ENCODE results near the gene LINGO3.

LINGO3 gene

DNA sequence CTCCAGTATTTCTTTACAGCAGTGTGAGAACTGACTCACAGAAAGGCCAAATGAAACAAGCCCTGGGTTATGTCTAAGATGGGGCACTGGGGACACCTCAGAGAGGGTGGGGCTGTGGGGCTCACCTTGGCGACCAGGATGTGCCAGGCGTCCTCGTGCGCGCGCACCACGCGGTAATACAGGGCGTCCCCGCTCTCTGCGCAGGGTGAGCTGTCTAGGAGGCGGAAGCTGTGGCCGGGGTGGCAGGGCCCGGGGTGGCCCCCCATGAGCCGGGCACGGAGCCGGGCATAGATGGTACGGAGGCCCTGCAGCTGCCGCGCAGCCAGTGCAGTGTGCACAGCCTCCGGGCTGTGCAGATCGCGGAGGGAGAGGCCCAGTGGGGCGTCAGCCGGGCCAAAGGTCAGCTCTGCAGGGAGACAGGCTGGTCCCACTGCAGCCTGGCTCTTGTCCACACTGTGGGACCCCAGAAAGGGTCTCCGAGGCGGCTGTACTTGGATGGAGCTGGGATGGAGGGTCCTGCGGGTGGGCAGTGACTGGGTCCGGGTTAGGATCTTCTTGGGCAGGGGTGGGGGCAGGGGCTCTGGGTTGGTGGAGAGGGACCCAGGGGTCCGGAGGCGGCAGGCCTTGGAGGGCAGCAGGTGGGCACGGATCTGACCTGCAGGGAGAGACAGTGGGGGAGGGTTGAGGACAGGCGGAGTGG is 29.3 kb downstream of the LINGO3 start:
- FAIRE-seq = no peak

DNA sequence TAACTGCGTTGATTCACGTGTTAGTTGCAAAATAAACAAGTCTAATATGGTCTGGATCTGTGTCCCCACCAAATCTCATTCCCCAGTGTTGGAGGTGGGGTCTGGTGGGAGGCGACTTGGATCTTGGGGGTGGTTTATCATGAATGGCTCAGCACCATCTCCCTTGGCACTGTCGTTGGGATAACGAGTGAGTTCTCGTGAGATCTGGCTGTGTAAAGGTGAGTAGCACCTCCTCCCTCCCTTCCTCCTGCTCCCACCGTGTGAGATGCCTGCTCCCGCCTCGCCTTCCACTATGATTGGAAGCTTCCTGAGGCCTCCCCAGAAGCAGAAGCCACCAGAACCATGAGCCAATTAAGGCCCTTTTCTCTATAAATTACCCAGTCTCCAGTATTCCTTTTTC is 30.8 kb downstream of the LINGO3 start:
- FAIRE-seq = no peak

DNA sequence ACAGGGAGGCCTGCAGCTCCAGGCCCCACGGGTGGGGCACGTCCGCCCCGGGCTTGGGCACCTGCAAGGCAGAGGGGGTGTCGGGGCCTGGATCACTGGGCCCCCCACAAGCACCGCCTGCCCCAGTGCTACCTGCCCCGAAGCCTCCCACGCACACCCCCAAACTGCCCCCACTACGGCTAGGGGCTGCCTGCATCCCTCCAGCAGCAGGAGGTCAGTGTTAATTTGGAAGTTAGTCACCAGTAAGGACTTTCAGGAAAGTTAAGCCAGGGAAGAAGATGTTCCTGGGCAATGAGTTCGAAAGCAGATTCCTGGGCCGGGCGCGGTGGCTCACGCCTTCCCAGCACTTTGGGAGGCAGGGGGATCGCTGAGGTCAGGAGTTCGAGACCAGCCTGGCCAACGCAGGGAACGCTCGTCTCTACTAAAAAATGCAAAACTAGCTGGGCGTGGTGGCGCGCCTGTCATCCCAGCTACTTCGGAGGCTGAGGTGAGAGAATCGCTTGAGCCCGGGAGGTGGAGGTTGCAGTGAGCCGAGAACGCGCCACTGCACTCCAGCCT is 31.4 kb downstream of the LINGO3 start:
- FAIRE-seq = no peak

DNA sequence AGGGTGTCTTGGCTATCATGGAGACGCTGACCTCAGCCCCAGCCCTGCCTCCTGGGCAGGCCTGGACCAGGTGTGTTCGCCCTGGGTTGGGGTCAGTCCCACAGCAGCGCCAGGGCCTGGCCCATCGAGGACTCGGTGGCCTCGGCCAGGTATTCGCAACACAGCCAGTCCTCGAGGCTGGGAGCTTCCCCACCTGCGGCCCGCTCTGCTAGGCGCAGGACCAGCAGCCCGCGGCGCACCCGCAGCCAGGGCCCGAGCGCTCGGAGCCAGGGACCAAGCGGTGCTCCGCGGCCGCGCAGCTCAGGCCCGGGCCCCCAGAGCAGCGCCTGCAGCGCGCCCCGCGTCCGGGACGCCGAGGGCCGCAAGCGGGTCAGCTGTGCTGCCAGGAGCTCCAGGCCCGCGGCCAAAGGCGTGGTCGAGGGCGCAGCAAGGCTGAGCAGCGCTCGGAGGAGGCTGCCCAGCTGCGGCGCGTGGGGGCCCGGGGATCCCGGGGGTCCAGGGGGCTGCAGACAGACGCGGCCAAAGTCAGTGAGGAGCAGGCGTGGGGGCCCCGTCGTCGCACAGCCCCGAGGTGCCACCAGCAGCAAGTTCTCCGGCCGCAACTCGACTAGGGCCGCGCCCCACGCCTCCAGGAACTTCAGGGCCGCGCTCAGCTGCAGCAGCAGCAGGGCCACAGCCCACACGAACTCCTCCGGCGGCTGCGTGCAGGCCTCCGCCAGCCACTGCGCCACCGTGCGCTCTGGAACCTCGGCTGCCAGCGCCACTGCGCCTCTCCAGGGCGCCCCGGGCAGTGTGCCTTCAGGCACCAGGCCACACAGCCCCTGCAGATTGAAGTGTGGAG is 32.1 kb downstream of the LINGO3 start:
- no peak for FAIRE-seq

DNA sequence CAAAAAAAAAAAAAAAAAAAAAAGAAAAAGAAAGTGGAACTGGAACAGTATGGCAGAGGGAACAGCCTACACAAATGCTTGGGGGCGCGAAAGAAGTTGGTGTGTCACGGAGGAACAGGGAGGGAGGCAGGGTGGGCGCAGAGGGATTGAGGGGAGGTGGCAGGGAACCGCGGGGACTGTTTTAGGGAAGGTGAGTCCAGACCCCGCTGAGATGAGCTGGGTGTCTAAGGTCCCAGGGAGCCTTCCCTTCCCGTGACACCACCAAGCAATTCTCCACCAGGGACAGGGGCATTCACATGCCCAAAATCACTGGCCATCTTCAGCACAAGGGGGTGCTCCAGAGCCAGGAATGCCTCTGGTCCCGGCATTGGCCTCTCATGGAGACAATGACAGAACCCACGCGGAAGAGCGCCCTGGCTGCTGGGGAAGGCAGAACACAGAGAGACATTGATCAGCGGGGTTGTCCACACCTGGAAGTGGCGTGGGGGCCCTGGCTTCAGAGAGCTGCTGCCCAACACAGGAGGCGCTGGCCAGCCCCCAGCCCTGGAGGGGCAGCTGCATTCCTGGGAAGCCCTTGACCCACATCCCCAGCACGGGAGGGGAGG is 32.9 kb downstream of the LINGO3 start:
- no peak for FAIRE-seq

DNA sequence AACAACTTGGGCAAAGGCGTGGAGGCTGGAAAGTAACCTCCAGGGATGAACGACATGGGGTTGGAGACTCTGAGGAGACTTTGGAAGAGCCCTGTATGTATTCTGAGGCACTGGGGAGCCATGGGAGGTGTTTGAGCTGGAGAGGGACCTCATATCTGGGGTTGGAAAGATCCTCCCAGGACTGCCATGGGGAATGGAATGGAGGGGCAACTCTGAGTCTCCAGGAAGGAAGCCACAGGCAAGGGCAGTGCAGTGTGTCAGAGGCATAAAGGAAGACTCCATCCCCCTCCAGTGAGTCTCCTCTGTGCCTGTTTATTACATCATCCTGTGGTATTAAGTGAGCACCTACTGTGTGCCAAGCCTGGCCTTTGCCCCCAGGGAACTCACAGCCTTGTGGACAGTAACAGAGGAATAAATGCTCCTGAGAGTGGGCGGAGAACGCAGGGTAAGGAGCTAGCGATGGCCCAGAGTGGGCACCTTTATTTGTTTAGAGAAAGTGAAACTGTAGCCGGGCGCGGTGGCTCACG is 33.7 kb downstream of the LINGO3 start:
- no peak for FAIRE-seq

DNA sequence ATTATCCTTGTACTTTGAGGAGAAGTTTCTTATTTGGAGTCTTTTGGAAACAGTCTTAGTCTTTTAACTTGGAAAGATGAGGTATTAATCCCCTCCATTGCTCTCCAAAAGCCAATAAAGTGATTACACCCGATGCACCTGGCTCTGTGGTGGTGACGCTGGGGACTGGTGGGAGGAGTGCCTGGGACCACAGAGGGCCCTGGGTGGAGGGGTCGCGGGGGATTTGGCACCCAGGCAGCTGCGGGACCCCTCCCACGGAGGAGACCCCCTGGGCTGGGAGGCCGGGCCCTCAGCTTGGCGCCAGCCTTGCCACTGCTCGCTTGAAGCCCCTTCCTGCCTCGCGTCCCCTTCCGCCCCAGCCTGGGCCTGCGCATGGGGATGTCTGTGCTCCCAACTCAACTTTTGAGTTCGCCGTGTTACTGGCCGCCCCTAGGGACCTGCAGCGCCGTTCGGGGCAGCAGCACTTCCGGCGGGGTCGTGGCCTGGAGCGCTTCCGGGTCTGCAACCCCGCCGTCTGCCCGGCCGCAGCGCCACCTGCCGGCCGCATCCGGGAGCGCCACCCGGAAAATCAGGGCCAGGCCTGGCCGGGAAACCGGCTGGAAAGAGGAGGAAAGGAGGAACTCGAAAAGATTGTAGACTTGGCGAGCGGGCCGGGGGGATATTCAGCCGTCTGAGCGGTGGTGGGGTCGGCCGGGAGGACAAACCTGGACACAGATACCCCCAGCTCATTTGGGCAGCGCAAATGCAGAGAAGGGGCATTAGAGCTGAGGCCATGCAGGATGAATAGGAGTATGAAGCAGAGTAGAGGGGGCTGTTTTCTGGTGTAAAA is 34.4 kb downstream of the LINGO3 start:
- no peak for FAIRE-seq

DNA sequence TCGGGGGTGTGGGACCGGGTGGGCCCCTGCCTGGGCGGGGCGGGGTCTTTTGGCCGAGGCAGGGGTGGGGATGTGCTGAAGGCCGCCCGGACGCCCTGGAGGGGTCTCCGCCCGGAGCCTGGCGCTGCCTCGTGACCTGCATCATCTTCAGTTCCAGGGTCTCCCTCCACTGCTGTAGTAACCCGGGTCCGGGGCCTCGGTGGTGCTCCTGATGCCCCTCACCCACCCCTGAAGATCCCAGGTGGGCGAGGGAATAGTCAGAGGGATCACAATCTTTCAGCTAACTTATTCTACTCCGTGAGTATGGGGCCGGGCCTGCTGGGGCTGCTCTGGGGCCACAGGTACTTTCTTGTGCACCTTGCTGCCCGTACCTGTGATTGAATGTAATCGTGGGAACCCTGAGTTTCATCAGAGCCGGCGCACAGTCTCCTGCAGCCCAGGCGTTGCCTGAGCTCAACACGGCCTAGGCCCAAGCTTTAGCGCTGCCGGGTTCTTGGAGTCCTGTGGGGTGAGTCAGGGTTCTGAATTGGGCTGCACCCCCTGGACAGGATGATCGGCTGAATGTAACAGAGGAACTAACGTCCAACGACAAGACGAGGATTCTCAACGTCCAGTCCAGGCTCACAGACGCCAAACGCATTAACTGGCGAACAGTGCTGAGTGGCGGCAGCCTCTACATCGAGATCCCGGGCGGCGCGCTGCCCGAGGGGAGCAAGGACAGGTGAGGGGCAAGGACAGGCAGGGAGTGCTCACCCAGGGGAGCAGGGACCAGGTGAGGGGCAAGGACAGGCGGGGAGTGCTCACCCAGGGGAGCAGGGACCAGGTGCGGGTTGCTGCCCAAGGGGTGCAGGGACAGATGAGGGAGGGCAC is 36.5 kb downstream of the LINGO3 start:
- FAIRE-seq = no peak

DNA sequence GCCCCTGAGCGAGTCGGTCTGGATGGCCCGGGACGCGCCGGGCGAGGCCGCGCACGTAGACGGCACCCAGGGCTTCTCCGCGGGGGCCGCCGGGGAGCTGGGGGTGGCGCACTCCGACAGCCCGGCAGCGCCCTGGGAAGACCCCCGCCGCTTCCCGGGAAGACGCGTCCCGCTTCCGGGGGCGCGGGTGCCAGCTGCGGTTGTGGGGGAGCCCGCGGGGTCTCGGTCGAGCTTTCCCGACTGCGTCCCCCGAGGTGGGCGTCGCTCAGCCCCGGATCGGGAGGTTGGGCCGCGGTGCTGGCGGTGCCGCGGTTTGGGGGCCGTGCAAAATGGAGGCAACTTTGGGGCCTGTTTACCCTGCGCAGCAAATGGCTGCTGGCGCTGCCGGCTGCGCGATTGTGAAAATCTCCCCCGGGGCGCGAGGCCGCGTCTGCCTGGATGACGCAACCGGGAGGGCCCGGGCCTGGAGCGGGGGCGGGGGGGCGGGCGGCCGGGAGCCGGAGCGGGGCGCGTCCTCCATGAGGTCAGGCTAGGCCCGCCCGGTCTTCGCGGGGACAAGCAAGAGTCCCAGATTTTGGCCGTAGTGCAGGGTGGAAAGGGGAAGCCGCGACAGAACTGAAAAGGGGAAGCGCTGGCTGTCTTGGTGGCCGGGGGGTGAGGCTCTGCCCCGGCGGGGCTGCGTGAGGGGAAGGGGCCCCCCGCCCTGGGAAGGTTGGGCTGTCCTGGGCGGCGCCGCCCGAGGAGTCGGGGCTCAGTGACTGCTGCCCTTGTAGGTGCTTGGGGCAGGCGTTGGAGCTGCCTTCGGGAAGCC is 37.3 kb downstream of the LINGO3 start:
- FAIRE-seq = no peak

DNA sequence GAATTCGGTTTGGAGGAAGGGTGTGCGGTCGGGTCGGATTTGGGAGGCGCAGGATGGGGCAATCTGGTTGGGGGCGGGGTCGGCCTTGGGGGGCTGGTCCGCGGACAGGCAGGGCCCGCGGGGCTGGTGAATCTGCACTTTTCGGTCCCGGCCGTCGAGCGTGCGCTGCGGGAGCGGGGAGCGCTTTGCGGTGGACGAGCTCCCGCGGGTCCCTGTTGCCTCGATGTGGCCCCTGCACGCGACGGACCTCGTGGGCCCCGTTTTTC is 37.9 kb downstream of the LINGO3 start:
- no peak for FAIRE-seq

DNA sequence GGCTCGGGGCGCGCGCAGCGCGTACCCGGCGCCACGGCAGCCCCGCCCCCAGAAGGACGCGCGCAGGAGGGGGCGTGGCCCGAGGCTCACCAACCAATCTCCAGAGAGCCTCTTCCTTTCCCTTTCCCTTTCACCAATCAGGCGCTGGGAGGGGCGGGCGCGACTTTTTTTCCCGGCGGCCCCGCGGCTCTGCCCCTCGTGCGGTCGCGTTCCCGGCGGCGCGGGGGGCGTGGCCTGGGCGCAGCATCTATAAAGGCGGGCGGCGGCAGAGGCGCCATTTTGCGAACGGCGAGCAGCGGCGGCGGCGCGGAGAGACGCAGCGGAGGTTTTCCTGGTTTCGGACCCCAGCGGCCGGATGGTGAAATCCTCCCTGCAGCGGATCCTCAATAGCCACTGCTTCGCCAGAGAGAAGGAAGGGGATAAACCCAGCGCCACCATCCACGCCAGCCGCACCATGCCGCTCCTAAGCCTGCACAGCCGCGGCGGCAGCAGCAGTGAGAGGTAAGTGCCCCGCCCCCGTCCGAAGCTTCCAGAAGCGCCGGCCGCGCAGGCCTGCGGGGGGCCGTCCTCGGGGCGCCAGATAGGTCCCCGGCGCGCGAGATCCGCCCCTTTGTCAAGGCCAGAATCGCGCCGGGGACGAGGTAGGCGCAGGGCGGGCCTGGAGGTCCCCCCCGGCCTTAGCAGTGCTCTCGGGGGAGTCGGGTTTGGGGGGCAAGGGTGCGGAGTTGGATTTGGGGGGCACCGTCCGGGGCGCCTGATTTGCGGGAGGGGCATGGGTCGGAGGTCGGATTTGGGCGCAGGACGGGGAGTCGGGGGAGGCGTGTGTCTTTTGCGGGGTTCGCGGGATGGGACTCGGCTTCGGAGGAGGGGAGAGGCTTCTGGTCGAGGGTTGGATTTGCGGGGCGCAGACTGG is 38.5 kb downstream of the LINGO3 start:
- no peak for FAIRE-seq

DNA sequence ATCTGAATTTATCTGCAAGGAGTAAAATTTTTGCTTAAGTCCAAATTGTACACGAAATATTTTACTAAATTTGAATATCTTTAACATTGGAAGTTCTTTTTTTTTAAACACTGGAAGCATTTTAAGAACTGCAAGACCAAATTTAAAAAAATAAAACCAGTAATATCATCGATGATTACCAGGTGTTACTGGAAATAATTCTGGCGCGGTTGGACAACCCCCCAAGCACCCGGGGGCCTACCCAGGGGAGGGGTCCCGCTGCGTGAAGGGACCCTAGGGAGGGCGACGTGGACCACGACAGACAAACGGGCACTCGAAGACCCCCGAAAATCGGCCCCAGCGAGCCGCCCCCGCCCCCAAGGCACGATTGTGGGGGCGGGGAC is 39.1 kb downstream of the LINGO3 start:
- no peak for FAIRE-seq

DNA sequence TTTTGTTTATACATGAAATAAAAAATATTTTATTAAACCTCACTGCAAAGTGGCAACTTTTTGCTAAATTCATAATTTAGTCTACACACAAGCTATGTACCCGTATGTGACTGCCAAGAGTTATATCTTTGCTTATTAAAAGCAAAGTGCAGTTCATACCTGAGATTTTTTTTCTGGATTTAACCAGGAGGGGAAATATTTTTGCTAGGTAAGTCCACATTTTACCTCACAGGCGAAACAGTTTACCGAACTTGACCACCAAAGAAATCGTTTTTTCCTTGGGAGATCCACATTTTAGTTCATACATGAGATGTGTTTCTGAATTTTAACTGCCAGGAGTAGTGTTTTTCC is 39.5 kb downstream of the LINGO3 start:
- FAIRE-seq = no peak

DNA sequence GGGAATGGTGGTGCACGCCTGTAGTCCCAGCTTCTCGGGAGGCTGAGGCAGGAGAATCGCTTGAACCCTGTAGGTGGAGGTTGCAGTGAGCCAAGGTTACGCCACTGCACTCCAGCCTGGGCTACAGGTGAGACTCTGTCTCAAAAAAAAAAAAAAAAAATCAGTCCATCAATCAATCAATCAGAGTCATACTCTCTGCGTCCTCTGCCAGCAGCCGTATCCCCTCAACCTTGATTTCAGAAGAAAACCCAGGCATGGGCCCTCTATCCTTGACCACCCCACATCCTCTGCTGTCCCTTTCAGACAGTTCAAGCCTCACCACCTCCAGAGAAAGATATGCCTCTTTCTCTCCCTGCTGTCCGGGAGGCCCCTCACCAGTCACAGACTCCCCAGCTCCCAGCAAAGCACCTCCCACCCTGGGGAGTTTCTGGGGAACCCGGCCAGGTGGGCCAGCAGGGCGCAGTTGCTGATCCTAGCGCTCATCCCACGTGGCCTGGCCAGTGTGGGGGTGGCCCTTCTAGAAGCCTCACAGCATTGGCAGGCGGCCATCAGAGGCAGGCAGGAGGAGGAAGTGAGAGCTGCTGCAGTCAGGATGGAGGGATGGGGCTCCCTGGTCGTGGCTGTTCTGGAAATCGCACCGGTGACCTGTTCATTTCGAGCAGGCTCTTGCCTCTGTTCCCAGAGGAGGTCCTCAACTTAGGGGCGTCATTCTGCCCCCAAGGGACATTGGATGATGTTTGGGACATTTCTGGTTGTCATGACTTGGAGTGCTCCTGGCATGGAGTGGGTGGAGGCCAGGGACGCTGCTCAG is 41.6 kb downstream of the LINGO3 start:
- FAIRE-seq = no peak

DNA sequence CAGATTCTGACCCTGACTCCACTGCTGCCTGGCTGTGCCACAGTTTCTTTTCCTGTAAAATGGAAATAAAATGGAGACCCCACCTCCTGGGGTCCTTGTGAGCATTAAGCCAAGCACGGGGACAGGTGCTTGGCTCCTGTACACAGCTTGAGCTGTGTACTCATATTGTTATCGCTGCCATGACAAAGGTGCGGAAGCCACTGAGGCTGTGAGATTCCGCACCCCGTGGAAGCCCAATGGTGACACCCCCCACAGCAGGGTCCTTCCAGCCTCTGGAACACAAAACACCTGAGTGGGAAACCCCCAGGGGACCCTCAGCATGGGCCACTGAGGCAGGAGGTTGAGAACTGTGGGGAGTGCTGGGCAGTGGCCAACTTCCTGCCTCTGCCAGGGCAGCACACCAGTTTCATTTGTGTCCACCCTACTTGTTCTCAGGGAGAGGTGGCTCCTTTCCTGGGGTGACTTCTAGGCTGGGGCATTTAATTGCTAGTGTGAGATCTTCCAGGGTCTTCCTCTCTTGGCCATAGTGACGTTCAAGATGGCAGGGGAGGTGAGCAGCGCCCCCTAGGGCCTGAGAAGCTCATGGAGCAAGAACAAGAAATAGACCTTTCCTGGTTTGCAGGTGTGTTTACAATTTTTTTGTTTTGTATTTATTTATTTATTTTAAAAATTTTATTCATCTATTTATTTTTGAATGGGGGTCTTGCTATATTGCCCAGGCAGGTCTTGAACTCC is 46.3 kb downstream of the LINGO3 start:
- FAIRE-seq = no peak

DNA sequence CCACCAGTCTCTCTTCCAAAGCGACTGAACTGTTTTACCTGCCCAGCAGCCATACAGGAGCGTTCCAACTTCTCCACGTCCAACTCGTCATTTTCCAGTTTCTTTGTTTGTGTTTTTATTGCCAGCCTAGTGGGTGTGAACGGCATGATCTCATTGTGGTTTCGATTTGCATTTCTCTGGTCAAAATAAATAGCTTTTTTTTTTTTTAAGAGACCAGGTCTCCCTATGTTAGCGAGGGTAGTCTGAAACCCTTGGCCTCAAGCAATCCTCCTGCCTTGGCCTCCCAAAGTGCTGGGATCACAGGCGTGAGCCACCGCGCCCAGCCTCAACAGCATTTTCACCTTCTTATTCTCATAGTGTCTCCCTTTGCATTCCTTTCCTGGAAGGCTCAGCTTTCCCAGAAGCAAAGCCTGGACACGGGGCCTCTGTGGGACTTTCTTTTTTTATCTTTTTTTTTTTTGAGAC is 47.6 kb downstream of the LINGO3 start:
- FAIRE-seq = no peak

DNA sequence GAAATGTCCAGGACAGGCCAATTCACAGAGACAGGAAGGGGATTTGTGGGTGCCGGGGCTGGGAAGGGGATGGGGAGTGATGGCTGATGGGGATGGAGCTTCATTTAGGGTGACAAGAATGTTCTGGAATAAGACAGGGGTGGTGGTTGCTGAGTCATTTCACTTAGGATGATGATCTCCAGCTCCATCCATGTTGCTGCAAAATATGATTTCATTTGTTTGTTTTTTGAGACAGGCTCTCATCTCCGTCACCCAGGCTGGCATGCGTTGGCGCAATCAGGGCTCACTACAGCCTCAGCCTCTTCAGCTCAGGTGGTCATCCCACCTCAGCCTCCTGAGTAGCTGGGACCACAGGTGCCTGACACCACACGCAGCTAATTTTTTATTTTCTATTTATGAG is 48.6 kb downstream of the LINGO3 start:
- FAIRE-seq = no peak
